HG03558 (cell line): ENCODE measurements around the gene AMBP.

ENCODE experiments used
- ATAC-seq: cut with Tn5 transposase; IDR thresholded peaks from one replicate; pipeline ENCODE4 v1.9.1; 2021; ENCODE audit warnings: moderate number of reproducible peaks; ENCODE audit not compliant: unreplicated experiment; ENCODE audit errors: extremely low read depth

AMBP gene

GRCh38 chr9:114114364-114114763 lies 36.3 kb upstream of the AMBP start:
- no peak for ATAC-seq

- ATAC-seq, result no peak
Observed at GRCh38 chr9:114112778-114113584, 34.9 kb upstream of the AMBP start.

- no peak for ATAC-seq
Observed at GRCh38 chr9:114112325-114112724, 34.2 kb upstream of the AMBP start.

- ATAC-seq, result no peak
Observed at GRCh38 chr9:114110180-114110579, 32.1 kb upstream of the AMBP start.

GRCh38 chr9:114109124-114109523 lies 31.0 kb upstream of the AMBP start:
- no peak for ATAC-seq

GRCh38 chr9:114108016-114108833 lies 30.1 kb upstream of the AMBP start:
- ATAC-seq, result no peak

GRCh38 chr9:114107286-114108001 lies 29.3 kb upstream of the AMBP start:
- ATAC-seq, result no peak

GRCh38 chr9:114105236-114105635 lies 27.1 kb upstream of the AMBP start:
- no peak for ATAC-seq

GRCh38 chr9:114102484-114102883 lies 24.4 kb upstream of the AMBP start:
- no peak for ATAC-seq

GRCh38 chr9:114100536-114100935 lies 22.4 kb upstream of the AMBP start:
- ATAC-seq, result no peak

GRCh38 chr9:114099669-114100270 lies 21.7 kb upstream of the AMBP start:
- ATAC-seq, result no peak

GRCh38 chr9:114098936-114099668 lies 21.0 kb upstream of the AMBP start, which contains the start of gene KIF12:
Gene KIF12 (minus strand): TSS chr9:114099292. CDS start chr9:114099276, 16 bp downstream.
- ATAC-seq, result no peak

GRCh38 chr9:114098021-114098935 lies 20.2 kb upstream of the AMBP start:
- no peak for ATAC-seq

GRCh38 chr9:114097613-114098020 lies 19.5 kb upstream of the AMBP start:
- ATAC-seq, result no peak

- no peak for ATAC-seq
Observed at GRCh38 chr9:114096866-114097612, 18.9 kb upstream of the AMBP start.

- no peak for ATAC-seq
Observed at GRCh38 chr9:114096041-114096511, 18.0 kb upstream of the AMBP start.

GRCh38 chr9:114094971-114095370 lies 16.9 kb upstream of the AMBP start:
- no peak for ATAC-seq
